Body of pancreas (tissue), 4 donors: ENCODE measurements around the gene SPACA5B. TPM values are rescaled to one million over a fixed set of nuclear protein-coding genes. Genes with fewer than 3 reads are reported as not detected.
"Not testable (repeated sequence)": the region's sequence is repeated elsewhere in the genome, so short reads cannot be mapped to it uniquely, and the experiment has no call there.

Experiments
- ATAC-seq: fragments of 150-250 bp; one replicate; pipeline ENCODE4 v1.9.1; 2016
- DNase-seq, 4 donors: peaks; one replicate each; pipeline ENCODE4 v3.0.0-alpha.2; 2019
- H3K27ac ChIP-seq, 4 donors: fragments of 200-600 bp; sonication (generic); 1 replicate in 3 of 4; 2 replicates in 1 of 4; pipeline versions ENCODE4 v1.5.1 to v1.6.1; 2016 to 2019; ENCODE audit warnings: mild to moderate bottlenecking in 1 of 4, mixed read lengths in 1 of 4, moderate library complexity in 1 of 4
- H3K27me3 ChIP-seq, 2 donors: fragments of 200-600 bp; sonication (generic); one replicate each; pipeline ENCODE4 v1.6.0; 2016; ENCODE audit warnings: mild to moderate bottlenecking in 1 of 2
- H3K36me3 ChIP-seq, 2 donors: fragments of 200-600 bp; sonication (generic); replicated peaks in 1 of 2; 2 replicates each; pipeline ENCODE4 v1.5.1; 2016; ENCODE audit warnings: low read depth in 2 of 2; ENCODE audit not compliant: insufficient read depth in 1 of 2
- H3K4me1 ChIP-seq: fragments of 200-600 bp; sonication (generic); one replicate; pipeline ENCODE4 v1.6.0; 2016
- H3K4me3 ChIP-seq, 2 donors: fragments of 200-600 bp; sonication (generic); 1 replicate in 1 of 2; 2 replicates in 1 of 2; pipeline ENCODE4 v1.5.1; 2016 to 2019
- H3K9me3 ChIP-seq, 3 donors: fragments of 200-600 bp; sonication (generic); 1 replicate in 2 of 3; 2 replicates in 1 of 3; pipeline ENCODE4 v1.5.1; 2016
- POLR2A ChIP-seq, 3 donors: fragments of 450-650 bp; IDR thresholded peaks; one replicate each; pipeline ENCODE4 v1.6.1; 2016; ENCODE audit warnings: antibody characterized with exemption in 3 of 3, mild to moderate bottlenecking in 2 of 3
- WGBS, 2 donors: methylation state at CpG; one replicate each; pipeline ENCODE4 v1.1.5; 2017; 5-methylcytosine and 5-hydroxymethylcytosine counted together
- intact Hi-C: fragments of 100-400 bp; cut with DNase I; formaldehyde crosslinking; loops from one replicate; pipeline ENCODE4 v1.15.1; 2023
- total RNA-seq, 2 donors: library from RNA; depleted of rRNA; stranded (reverse); fragments of >200 nt; gene quantifications; one replicate each; pipeline ENCODE4 v1.1.0, GENCODE V29; 2016
- TF ChIP-seq, protein P1 (sequence below), 7 experiments: fragments of 450-650 bp in 4 of 7; fragments of 200-600 bp in 3 of 7; sonication (generic) in 3 of 7; IDR thresholded peaks; one replicate each; pipeline ENCODE4 v1.5.1; 2016 to 2019; ENCODE audit warnings: antibody characterized with exemption in 7 of 7

The SPACA5B gene
- total RNA-seq, 2 donors from 2014 or later: not detected

DNA sequence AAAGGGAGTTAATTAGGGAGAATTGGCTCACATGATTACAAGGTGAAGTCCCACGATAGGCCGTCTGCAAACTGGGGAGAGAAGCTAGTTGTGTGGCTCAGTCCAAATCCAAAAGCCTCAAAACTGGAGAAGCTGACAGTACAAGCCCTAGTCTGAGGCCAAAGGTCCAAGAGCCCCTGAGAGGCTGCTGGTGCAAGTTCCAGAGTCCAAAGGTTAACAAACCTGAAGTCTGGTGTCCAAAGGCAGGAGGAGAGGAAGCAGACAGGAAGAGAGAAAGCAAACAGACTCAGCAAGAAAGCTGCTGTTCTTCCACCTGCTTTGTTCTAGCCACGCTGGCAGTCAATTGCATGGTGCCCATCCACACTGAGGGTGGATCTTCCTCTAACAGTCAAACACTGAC lies 29.0 kb upstream of the SPACA5B start:
- Histone ChIP-seq H3K27me3 (no peaks in the 10 kb centered on the region), H3K9me3 (no peaks in the 10 kb centered on the region), H3K36me3 (no peaks in the 10 kb centered on the region), H3K4me3 (no peak overlapping the region), H3K4me1 (no peaks in the 10 kb centered on the region), H3K27ac (no peak overlapping the region)
- TF ChIP-seq, protein P1, sequence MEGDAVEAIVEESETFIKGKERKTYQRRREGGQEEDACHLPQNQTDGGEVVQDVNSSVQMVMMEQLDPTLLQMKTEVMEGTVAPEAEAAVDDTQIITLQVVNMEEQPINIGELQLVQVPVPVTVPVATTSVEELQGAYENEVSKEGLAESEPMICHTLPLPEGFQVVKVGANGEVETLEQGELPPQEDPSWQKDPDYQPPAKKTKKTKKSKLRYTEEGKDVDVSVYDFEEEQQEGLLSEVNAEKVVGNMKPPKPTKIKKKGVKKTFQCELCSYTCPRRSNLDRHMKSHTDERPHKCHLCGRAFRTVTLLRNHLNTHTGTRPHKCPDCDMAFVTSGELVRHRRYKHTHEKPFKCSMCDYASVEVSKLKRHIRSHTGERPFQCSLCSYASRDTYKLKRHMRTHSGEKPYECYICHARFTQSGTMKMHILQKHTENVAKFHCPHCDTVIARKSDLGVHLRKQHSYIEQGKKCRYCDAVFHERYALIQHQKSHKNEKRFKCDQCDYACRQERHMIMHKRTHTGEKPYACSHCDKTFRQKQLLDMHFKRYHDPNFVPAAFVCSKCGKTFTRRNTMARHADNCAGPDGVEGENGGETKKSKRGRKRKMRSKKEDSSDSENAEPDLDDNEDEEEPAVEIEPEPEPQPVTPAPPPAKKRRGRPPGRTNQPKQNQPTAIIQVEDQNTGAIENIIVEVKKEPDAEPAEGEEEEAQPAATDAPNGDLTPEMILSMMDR (IDR thresholded peaks at IDR 0.05): no peak
- DNase-seq (no peak), ATAC-seq (no peak)
- intact Hi-C loops: no loop called here
- WGBS, 2 donors: 68 to 72% methylated on average over 3 of the region's 3 CpGs

DNA sequence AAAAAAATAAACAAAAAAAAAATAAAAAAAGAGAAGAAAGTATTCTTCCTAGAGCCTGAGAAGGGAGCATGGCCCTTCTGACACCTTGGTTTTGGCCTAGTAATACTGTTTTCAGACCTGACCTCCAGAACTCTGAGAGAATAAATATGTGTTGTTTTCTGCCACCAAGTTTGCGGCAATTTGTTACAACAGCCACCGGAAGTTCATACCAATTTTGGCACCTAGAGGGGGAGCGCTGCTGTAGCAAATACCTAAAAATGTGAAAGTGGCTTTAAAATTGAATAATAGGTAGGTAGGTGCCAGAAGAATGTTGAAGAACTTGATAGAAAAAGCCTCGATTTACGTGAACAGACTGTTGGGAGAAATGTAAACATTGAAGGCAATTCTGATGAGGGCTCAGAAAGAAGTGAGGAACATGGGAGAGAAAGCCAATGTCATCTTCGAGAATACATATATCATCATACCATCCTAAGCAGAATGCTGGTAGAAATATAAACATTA lies 27.5 kb upstream of the SPACA5B start:
- no peak overlapping the region for H3K4me3 ChIP-seq
- ATAC-seq (no peak), DNase-seq (no peak)
- intact Hi-C loops: no loop called here
- H3K27ac ChIP-seq: no peak overlapping the region
- no peaks in the 10 kb centered on the region for H3K9me3 ChIP-seq
- H3K4me1 ChIP-seq: no peaks in the 10 kb centered on the region
- no peaks in the 10 kb centered on the region for H3K36me3 ChIP-seq
- WGBS, 2 donors: 75 to 85% methylated on average over 6 of the region's 6 CpGs
- no peaks in the 10 kb centered on the region for H3K27me3 ChIP-seq
- TF ChIP-seq POLR2A (IDR thresholded peaks at IDR 0.05): no peak
- TF ChIP-seq, protein P1 (IDR thresholded peaks at IDR 0.05): no peak

DNA sequence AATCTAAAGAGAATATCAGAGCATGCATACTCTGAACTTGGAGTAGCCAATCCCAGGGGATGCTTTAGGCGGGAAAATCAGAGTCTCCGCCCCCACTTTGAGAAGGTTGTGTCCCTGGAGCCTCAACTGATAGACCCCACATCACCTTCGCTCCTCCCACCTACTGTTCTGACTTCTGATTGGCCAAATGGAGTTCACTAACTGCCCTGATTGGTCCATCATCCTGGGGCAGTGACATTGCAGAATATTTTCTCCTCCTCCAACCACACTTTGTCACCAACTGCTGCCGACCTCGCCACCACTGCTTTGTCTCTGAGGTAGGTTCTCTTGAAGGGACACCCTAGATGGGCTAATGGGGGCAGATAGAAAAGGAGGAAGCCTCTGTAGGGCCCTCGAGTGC lies 22.7 kb upstream of the SPACA5B start:
- 66 to 67% methylated on average over 5 to 6 of the region's 6 CpGs for WGBS, 2 donors
- Histone ChIP-seq H3K9me3 (no peaks in the 10 kb centered on the region), H3K4me3 (no peak overlapping the region), H3K27ac (no peak overlapping the region), H3K36me3 (no peaks in the 10 kb centered on the region), H3K27me3 (no peaks in the 10 kb centered on the region), H3K4me1 (no peaks in the 10 kb centered on the region)
- intact Hi-C loops: no loop called here
- DNase-seq: no peak
- no peak for ATAC-seq
- no peak for TF ChIP-seq POLR2A (IDR thresholded peaks at IDR 0.05)
- TF ChIP-seq, protein P1 (IDR thresholded peaks at IDR 0.05): no peak

- H3K4me3 ChIP-seq, intact Hi-C loops, H3K27ac ChIP-seq, H3K9me3 ChIP-seq, H3K36me3 ChIP-seq, DNase-seq, H3K4me1 ChIP-seq, H3K27me3 ChIP-seq, ATAC-seq: not testable (repeated sequence)
- 68 to 74% methylated on average over 7 to 10 of the region's 10 CpGs for WGBS, 2 donors
Observed at GRCh38 chrX:48125286-48125685, 5.1 kb upstream of the SPACA5B start.

DNA sequence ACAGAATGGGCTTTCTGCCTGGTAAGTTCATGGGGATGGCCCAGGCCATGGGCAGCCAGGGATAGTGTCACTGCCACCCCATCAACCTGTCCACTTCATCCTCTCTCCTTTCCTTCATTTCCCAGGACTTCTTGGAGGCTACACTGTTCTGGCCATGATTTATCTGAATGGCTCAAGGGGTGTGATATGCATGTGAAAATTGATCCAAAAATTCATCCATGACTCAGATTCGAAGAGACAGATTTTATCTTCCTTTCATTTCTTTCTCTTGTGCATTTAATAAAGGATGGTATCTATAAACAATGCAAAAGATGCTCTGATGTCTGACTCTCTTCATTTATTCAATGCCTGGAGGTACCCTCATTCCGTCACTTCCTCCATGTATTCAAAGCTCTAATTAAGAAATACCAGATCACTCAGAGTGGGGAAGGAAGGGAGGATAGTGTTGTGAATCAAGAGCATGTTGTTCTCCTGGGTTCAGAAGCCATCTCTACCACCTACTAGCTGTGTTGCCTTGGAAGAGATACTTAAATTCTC lies 1.9 kb downstream of the SPACA5B start:
- H3K4me1 ChIP-seq, H3K27me3 ChIP-seq, H3K36me3 ChIP-seq, ATAC-seq, H3K9me3 ChIP-seq, H3K27ac ChIP-seq, DNase-seq, intact Hi-C loops, H3K4me3 ChIP-seq: not testable (repeated sequence)
- WGBS, 2 donors: no CpG with 5 or more reads among the region's 2 CpGs

GRCh38 chrX:48139076-48139475 lies 8.7 kb downstream of the SPACA5B start:
- H3K27me3 ChIP-seq, DNase-seq, H3K4me1 ChIP-seq, H3K27ac ChIP-seq, H3K36me3 ChIP-seq, H3K4me3 ChIP-seq, H3K9me3 ChIP-seq, intact Hi-C loops, ATAC-seq: not testable (repeated sequence)
- 100% methylated on average over 3 of the region's 33 CpGs; no CpG with 5 or more reads in 1 of the 2 donors for WGBS, 2 donors

GRCh38 chrX:48141810-48142508 lies 11.5 kb downstream of the SPACA5B start:
- intact Hi-C loops, H3K27ac ChIP-seq: not testable (repeated sequence)
- WGBS, 2 donors: no CpG with 5 or more reads among the region's 2 CpGs

GRCh38 chrX:48142697-48143096 lies 12.3 kb downstream of the SPACA5B start:
- ATAC-seq, H3K27me3 ChIP-seq, H3K4me1 ChIP-seq, H3K4me3 ChIP-seq, intact Hi-C loops, H3K9me3 ChIP-seq, H3K27ac ChIP-seq, H3K36me3 ChIP-seq, DNase-seq: not testable (repeated sequence)
- 50 to 55% methylated on average over 5 to 10 of the region's 11 CpGs for WGBS, 2 donors

More at GRCh38 chrX:48141810-48142508, 11.5 kb downstream of the SPACA5B start:
- not testable (repeated sequence) for H3K27me3 ChIP-seq, H3K4me1 ChIP-seq, H3K4me3 ChIP-seq, DNase-seq, H3K36me3 ChIP-seq, H3K9me3 ChIP-seq, ATAC-seq
